Muscle of arm (tissue), 14 donors: ENCODE results near the gene FGD3. TPM values are rescaled to one million over a fixed set of nuclear protein-coding genes. Genes with fewer than 3 reads are reported as not detected.
"Not testable (repeated sequence)": the region's sequence is repeated elsewhere in the genome, so short reads cannot be mapped to it uniquely, and the experiment has no call there.

Source experiments
- DNase-seq: peaks from one replicate; pipeline ENCODE4 v3.0.0-alpha.2; 2013
- long read RNA-seq, 11 donors: transcript quantifications; one replicate each; lab custom pipeline, GENCODE V29; 2026
- polyA plus RNA-seq, 12 donors: library from polyadenylated mRNA; unstranded; fragments of 120-200 nt; gene quantifications; one replicate each; pipeline ENCODE4 v1.2.1, GENCODE V29; 2013; ENCODE audit not compliant: insufficient read length in 12 of 12

Gene FGD3
- 10 to 100 TPM in 1 of 12 donors, 1 to 10 TPM in 10, not detected in 1; 2.0 to 15.7 (median 3.8) TPM for polyA plus RNA-seq
- long read RNA-seq, donor 1, result 0 reads
- long read RNA-seq, donor 2, result 0 reads
- long read RNA-seq, donor 3, result 0 reads
- long read RNA-seq, donor 4, result 0 reads
- long read RNA-seq, donor 5, result 0 reads
- long read RNA-seq, donor 6, result 0 reads
- long read RNA-seq, donor 7, result 0 reads
- long read RNA-seq, donor 8, result 0 reads
- long read RNA-seq, donor 9, result 0 reads
- long read RNA-seq, donor 10, result 0 reads
- long read RNA-seq, donor 11, result 0 reads

GRCh38 chr9:92947268-92948037 lies at the start of gene FGD3:
TSS of gene FGD3 (plus strand) at chr9:92947523. CDS start at chr9:92976257, 28,734 bp downstream.
- DNase-seq, result no peak

- not testable (repeated sequence) for DNase-seq
Measured at GRCh38 chr9:92905137-92905536, 42.2 kb upstream of the FGD3 start.

GRCh38 chr9:92911511-92912475 lies 35.5 kb upstream of the FGD3 start:
- no peak for DNase-seq

- no peak for DNase-seq
Measured at GRCh38 chr9:92917176-92917800, 30.0 kb upstream of the FGD3 start.

- no peak for DNase-seq
Measured at GRCh38 chr9:92920437-92920836, 26.9 kb upstream of the FGD3 start.

- DNase-seq, result no peak
Measured at GRCh38 chr9:92931606-92932005, 15.7 kb upstream of the FGD3 start.

- no peak for DNase-seq
Measured at GRCh38 chr9:92934321-92934720, 13.0 kb upstream of the FGD3 start.

- no peak for DNase-seq
Measured at GRCh38 chr9:92938025-92938424, 9.3 kb upstream of the FGD3 start.

GRCh38 chr9:92941861-92942260 lies 5.5 kb upstream of the FGD3 start:
- DNase-seq, result no peak

GRCh38 chr9:92942688-92943616 lies 4.4 kb upstream of the FGD3 start:
- DNase-seq, result peak; percentile 53

GRCh38 chr9:92944921-92945320 lies 2.4 kb upstream of the FGD3 start:
- DNase-seq, result no peak

GRCh38 chr9:92945796-92946195 lies 1.5 kb upstream of the FGD3 start:
- no peak for DNase-seq

GRCh38 chr9:92948038-92948534 lies 763 bp downstream of the FGD3 start:
- no peak for DNase-seq

- DNase-seq, result no peak
Measured at GRCh38 chr9:92948632-92949031, 1.3 kb downstream of the FGD3 start.

GRCh38 chr9:92949266-92949982 lies 2.1 kb downstream of the FGD3 start:
- no peak for DNase-seq

- no peak for DNase-seq
Measured at GRCh38 chr9:92950359-92950955, 3.1 kb downstream of the FGD3 start.

- DNase-seq, result no peak
Measured at GRCh38 chr9:92952906-92953610, 5.7 kb downstream of the FGD3 start.

GRCh38 chr9:92954049-92954861 lies 6.9 kb downstream of the FGD3 start:
- DNase-seq, result no peak
